OCI-LY3 (cell line): Measurements from ENCODE around the gene SMYD3.

Source experiments
- H2AFZ ChIP-seq: fragments of 200-600, 300-600 bp; shearing (Covaris generic); 2 replicates; pipeline ENCODE4 v1.6.0; 2014; ENCODE audit warnings: antibody characterized with exemption, low read depth, low read length
- H3K27ac ChIP-seq: fragments of 200-600, 300-600 bp; sonication (generic); 2 replicates; pipeline ENCODE4 v1.5.1; 2014; ENCODE audit warnings: mild to moderate bottlenecking, low read length, moderate library complexity, mixed read lengths
- H3K27me3 ChIP-seq: fragments of 200-600, 300-600 bp; sonication (generic); 2 replicates; pipeline ENCODE4 v1.6.1; 2014; ENCODE audit warnings: low read depth, low read length, mixed read lengths
- H3K36me3 ChIP-seq: fragments of 200-600, 300-600 bp; sonication (generic); replicated peaks from 2 replicates; pipeline ENCODE3; 2014; ENCODE audit warnings: low read depth, low read length, mixed read lengths
- H3K4me1 ChIP-seq: fragments of 300-600, 200-600 bp; sonication (generic); 2 replicates; pipeline ENCODE4 v1.6.1; 2014; ENCODE audit warnings: low read length, mixed read lengths
- H3K4me2 ChIP-seq: fragments of 200-600, 300-600 bp; sonication (generic); 2 replicates; pipeline ENCODE4 v1.6.1; 2014; ENCODE audit warnings: low read length, mixed read lengths
- H3K4me3 ChIP-seq: fragments of 300-600, 200-600 bp; sonication (generic); 2 replicates; pipeline ENCODE4 v1.5.1; 2014; ENCODE audit warnings: antibody characterized with exemption, mild to moderate bottlenecking, low read length, moderate library complexity
- H3K79me2 ChIP-seq: fragments of 300-600, 200-600 bp; shearing (Covaris generic); 2 replicates; pipeline ENCODE4 v1.6.1; 2014; ENCODE audit warnings: mild to moderate bottlenecking, low read length, mixed read lengths
- H3K9ac ChIP-seq: fragments of 300-600, 200-600 bp; shearing (Covaris generic); 2 replicates; pipeline ENCODE4 v1.6.0; 2014; ENCODE audit warnings: mild to moderate bottlenecking, low read length, moderate library complexity
- H3K9me3 ChIP-seq: fragments of 200-600, 300-600 bp; shearing (Covaris generic); 2 replicates; pipeline ENCODE4 v1.6.1; 2014; ENCODE audit warnings: low read length, mixed read lengths; ENCODE audit not compliant: insufficient read depth
- H4K20me1 ChIP-seq: fragments of 200-600, 300-600 bp; sonication (generic); 2 replicates; pipeline ENCODE4 v1.6.1; 2016; ENCODE audit warnings: low read length, mixed read lengths; ENCODE audit not compliant: insufficient read depth
- CTCF ChIP-seq: fragments of 200-600, 300-600 bp; sonication (generic); IDR thresholded peaks from 2 replicates; pipeline ENCODE4 v1.5.1; 2014; ENCODE audit warnings: antibody characterized with exemption, low read length, low read depth
- EZH2phosphoT487 ChIP-seq: fragments of 200-600 bp; shearing (Covaris generic); IDR thresholded peaks from 2 replicates; pipeline ENCODE4 v1.6.1; 2018; ENCODE audit warnings: antibody characterized with exemption, mixed run types, low read depth

The SMYD3 gene

GRCh38 chr1:245997471-245998258 is 509.4 kb downstream of the SMYD3 start:
- TF ChIP-seq CTCF = no peak
- TF ChIP-seq EZH2phosphoT487 = no peak
- Histone ChIP-seq H3K27ac (no peak overlapping the region), H4K20me1 (peaks cover 5% of the 10 kb centered on the region; the same call in 1 of the 2 replicates)

GRCh38 chr1:245996811-245997210 is 510.3 kb downstream of the SMYD3 start:
- no peak overlapping the region for H3K4me3 ChIP-seq
- no peaks in the 10 kb centered on the region for H3K27me3 ChIP-seq
- H3K4me1 ChIP-seq = peaks cover 26% of the 10 kb centered on the region
- no peaks in the 10 kb centered on the region for H3K36me3 ChIP-seq
- H3K9ac ChIP-seq = no peak overlapping the region
- H3K4me2 ChIP-seq = no peak overlapping the region
- no peak overlapping the region for H2AFZ ChIP-seq
- no peak overlapping the region for H3K27ac ChIP-seq
- H4K20me1 ChIP-seq = peaks cover 5% of the 10 kb centered on the region; the same call in 1 of the 2 replicates
- H3K9me3 ChIP-seq = no peaks in the 10 kb centered on the region
- H3K79me2 ChIP-seq = no peaks in the 10 kb centered on the region
- TF ChIP-seq CTCF = no peak
- TF ChIP-seq EZH2phosphoT487 = no peak

More at GRCh38 chr1:245997471-245998258, 509.4 kb downstream of the SMYD3 start:
- no peak overlapping the region for H2AFZ ChIP-seq
- H3K4me3 ChIP-seq = no peak overlapping the region
- H3K4me2 ChIP-seq = no peak overlapping the region
- H3K9ac ChIP-seq = no peak overlapping the region
- H3K36me3 ChIP-seq = no peaks in the 10 kb centered on the region
- no peaks in the 10 kb centered on the region for H3K79me2 ChIP-seq
- H3K4me1 ChIP-seq = peaks cover 26% of the 10 kb centered on the region
- no peaks in the 10 kb centered on the region for H3K9me3 ChIP-seq
- no peaks in the 10 kb centered on the region for H3K27me3 ChIP-seq

- Histone ChIP-seq H3K4me3 (no peak overlapping the region), H3K4me2 (no peak overlapping the region), H3K27me3 (no peaks in the 10 kb centered on the region), H3K36me3 (no peaks in the 10 kb centered on the region), H3K9ac (no peak overlapping the region), H3K9me3 (no peaks in the 10 kb centered on the region), H4K20me1 (peaks cover 5% of the 10 kb centered on the region; the same call in 1 of the 2 replicates), H3K27ac (no peak overlapping the region), H3K4me1 (peaks cover 20% of the 10 kb centered on the region), H2AFZ (no peak overlapping the region), H3K79me2 (no peaks in the 10 kb centered on the region)
- TF ChIP-seq EZH2phosphoT487 = no peak
- no peak for TF ChIP-seq CTCF
Measured at GRCh38 chr1:245995474-245995873, 511.6 kb downstream of the SMYD3 start.

- no peak overlapping the region for H3K27ac ChIP-seq
- no peaks in the 10 kb centered on the region for H3K9me3 ChIP-seq
- H2AFZ ChIP-seq = no peak overlapping the region
- no peaks in the 10 kb centered on the region for H4K20me1 ChIP-seq
- no peak overlapping the region for H3K4me2 ChIP-seq
- H3K4me1 ChIP-seq = peaks cover 7% of the 10 kb centered on the region
- H3K36me3 ChIP-seq = no peaks in the 10 kb centered on the region
- no peaks in the 10 kb centered on the region for H3K79me2 ChIP-seq
- TF ChIP-seq EZH2phosphoT487 (no peak), CTCF (no peak)
- H3K4me3 ChIP-seq = no peak overlapping the region
- H3K9ac ChIP-seq = no peak overlapping the region
- H3K27me3 ChIP-seq = no peaks in the 10 kb centered on the region
Measured at GRCh38 chr1:245991266-245991665, 515.8 kb downstream of the SMYD3 start.
